PC-3 (cell line): ENCODE data around the gene APLNR.

Experiments used
- CTCF ChIP-seq: fragments of 300-600 bp; sonication (generic); conservative IDR thresholded peaks from 2 replicates; pipeline ENCODE4 v1.5.1; 2017; ENCODE audit warnings: antibody characterized with exemption, low read depth, mild to moderate bottlenecking, low read length
- EZH2 ChIP-seq: fragments of 300-600 bp; sonication (generic); IDR thresholded peaks from one replicate; pipeline ENCODE4 v1.6.1; 2017; ENCODE audit warnings: antibody characterized with exemption, mild to moderate bottlenecking, low read length; ENCODE audit not compliant: unreplicated experiment
- EZH2phosphoT487 ChIP-seq: fragments of 300-600 bp; sonication (generic); IDR thresholded peaks from 2 replicates; pipeline ENCODE4 v1.6.1; 2018; ENCODE audit warnings: mild to moderate bottlenecking, antibody characterized with exemption, low read length, borderline replicate concordance

- TF ChIP-seq CTCF (no peak), EZH2phosphoT487 (no peak), EZH2 (no peak)
Measured at GRCh38 chr11:57262157-57262556, 25.1 kb upstream of the APLNR start.
